ENCODE measurements around the gene PAX3. TPM values are rescaled to one million over a fixed set of nuclear protein-coding genes. Genes with fewer than 3 reads are reported as not detected.

The PAX3 gene
- total RNA-seq, 1 experiment from 2014 or later, result not detected

DNA sequence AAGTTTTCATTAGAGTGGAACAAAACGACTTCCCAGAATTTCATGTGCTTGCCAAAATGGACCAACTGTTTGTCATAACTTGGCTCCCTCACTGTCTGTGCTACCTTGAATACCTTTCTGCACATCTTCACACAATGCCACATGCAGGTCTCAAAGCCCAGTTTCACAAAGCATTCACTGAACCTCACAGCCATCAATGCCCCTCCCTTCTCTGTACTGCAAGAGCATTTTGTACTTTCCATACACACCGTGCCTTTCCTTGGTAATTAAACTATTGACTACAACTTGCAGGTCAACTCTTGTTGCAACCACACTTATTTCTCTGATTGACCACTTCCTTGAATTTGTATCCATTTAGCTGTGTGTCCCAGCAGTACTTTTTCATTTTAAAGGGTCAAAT is 50.5 kb downstream of the PAX3 start:
- intact Hi-C loops (cut with micrococcal nuclease; ENCODE audit: unreplicated experiment), result no loop called here
- POLR2A ChIA-PET (ENCODE audit: unreplicated experiment), result no interaction called here

GRCh38 chr2:222242532-222242931 is 56.3 kb downstream of the PAX3 start:
- no peaks in the 10 kb centered on the region for H3K4me1 ChIP-seq (replicated peaks; ENCODE audit: insufficient read depth)
- no peak for DNase-seq
- H3K9me3 ChIP-seq (ENCODE audit: insufficient read depth, low read depth), result no peaks in the 10 kb centered on the region
- ChIA-PET CTCF (no interaction called here), POLR2A (ENCODE audit: unreplicated experiment) (no interaction called here)
- H2AFZ ChIP-seq, result no peak overlapping the region
- no peaks in the 10 kb centered on the region for H3F3A ChIP-seq (ENCODE audit: insufficient read depth, low read depth)
- BruUV-seq (replicated peaks), result no TSS peak
- H3K27me3 ChIP-seq (ENCODE audit: insufficient read depth, low read depth), result peaks cover 81% of the 10 kb centered on the region
- no peaks in the 10 kb centered on the region for H3K36me3 ChIP-seq (ENCODE audit: low read depth)
- no peaks in the 10 kb centered on the region for H3K79me2 ChIP-seq (ENCODE audit: low read depth)
- H3K4me3 ChIP-seq, result no peak overlapping the region
- H4K20me1 ChIP-seq (ENCODE audit: insufficient read depth), result no peaks in the 10 kb centered on the region
- TF ChIP-seq EZH2 (IDR thresholded peaks at IDR 0.05; ENCODE audit: low read depth), result no peak
- TF ChIP-seq CTCF (conservative IDR thresholded peaks at IDR 0.05), result no peak
- H3K4me2 ChIP-seq, result no peak overlapping the region
- no peak overlapping the region for H3K27ac ChIP-seq
- H3K9me2 ChIP-seq (ENCODE audit: insufficient read depth), result no peaks in the 10 kb centered on the region
- intact Hi-C loops (cut with micrococcal nuclease; ENCODE audit: unreplicated experiment), result no loop called here

More for the DNA sequence above, 50.5 kb downstream of the PAX3 start:
- Histone ChIP-seq H3K4me3 (no peak overlapping the region), H3K9me3 (ENCODE audit: insufficient read depth, low read depth) (no peaks in the 10 kb centered on the region), H2AFZ (no peak overlapping the region), H3K4me1 (replicated peaks; ENCODE audit: insufficient read depth) (no peaks in the 10 kb centered on the region), H3K36me3 (ENCODE audit: low read depth) (no peaks in the 10 kb centered on the region), H3K27ac (no peak overlapping the region), H3K4me2 (no peak overlapping the region), H4K20me1 (ENCODE audit: insufficient read depth) (no peaks in the 10 kb centered on the region), H3F3A (ENCODE audit: insufficient read depth, low read depth) (no peaks in the 10 kb centered on the region), H3K27me3 (ENCODE audit: insufficient read depth, low read depth) (peaks cover 39% of the 10 kb centered on the region), H3K9me2 (ENCODE audit: insufficient read depth) (no peaks in the 10 kb centered on the region), H3K79me2 (ENCODE audit: low read depth) (no peaks in the 10 kb centered on the region)
- DNase-seq, result no peak
- no peak for TF ChIP-seq CTCF (conservative IDR thresholded peaks at IDR 0.05)
- TF ChIP-seq EZH2 (IDR thresholded peaks at IDR 0.05; ENCODE audit: low read depth), result no peak
- no TSS peak for BruUV-seq (replicated peaks)
- CTCF ChIA-PET, result no interaction called here

DNA sequence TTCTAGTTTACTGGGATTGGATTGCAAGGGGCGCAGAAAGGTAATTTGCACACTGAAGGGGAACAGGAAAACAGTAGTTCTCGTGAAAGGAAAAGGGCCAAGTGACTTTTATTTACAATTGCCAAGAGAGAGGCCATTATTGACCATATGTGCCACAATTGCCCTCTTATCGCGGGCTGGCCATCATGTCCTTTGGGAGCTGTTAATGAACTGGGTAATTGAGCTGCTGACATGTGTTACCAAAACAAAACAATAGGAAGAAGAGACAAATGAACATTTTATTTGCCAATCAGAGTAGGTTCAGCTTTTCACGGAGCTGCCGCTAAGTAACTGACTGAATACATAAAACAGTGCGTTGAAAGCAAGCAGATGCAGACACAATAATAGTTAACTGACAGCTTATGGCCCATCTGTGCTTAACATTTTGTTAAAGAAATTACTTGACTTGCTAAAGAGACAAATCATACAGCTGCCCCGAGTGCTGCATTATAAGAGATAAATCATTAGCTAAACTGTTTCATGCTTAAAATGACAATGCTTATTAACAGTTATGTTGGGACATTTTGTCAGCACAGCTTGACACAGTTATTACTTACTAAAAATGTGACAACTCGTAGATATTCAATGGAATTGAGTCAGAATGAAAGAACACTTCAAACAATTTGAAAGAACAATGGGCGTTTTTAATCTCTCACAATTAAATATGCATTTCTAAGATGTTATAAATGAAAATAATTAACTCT is 57.5 kb downstream of the PAX3 start:
- Histone ChIP-seq H3K4me2 (no peak overlapping the region), H3K27ac (no peak overlapping the region), H3K36me3 (ENCODE audit: low read depth) (no peaks in the 10 kb centered on the region), H4K20me1 (ENCODE audit: insufficient read depth) (no peaks in the 10 kb centered on the region), H3K4me3 (no peak overlapping the region), H3F3A (ENCODE audit: insufficient read depth, low read depth) (no peaks in the 10 kb centered on the region), H3K4me1 (replicated peaks; ENCODE audit: insufficient read depth) (no peaks in the 10 kb centered on the region), H3K9me2 (ENCODE audit: insufficient read depth) (no peaks in the 10 kb centered on the region), H2AFZ (no peak overlapping the region), H3K79me2 (ENCODE audit: low read depth) (no peaks in the 10 kb centered on the region), H3K27me3 (ENCODE audit: insufficient read depth, low read depth) (peaks cover 91% of the 10 kb centered on the region), H3K9me3 (ENCODE audit: insufficient read depth, low read depth) (no peaks in the 10 kb centered on the region)
- no peak for TF ChIP-seq EZH2 (IDR thresholded peaks at IDR 0.05; ENCODE audit: low read depth)
- TF ChIP-seq CTCF (conservative IDR thresholded peaks at IDR 0.05), result no peak
- ChIA-PET POLR2A (ENCODE audit: unreplicated experiment) (no interaction called here), CTCF (no interaction called here)
- intact Hi-C loops (cut with micrococcal nuclease; ENCODE audit: unreplicated experiment), result no loop called here
- DNase-seq, result no peak
- BruUV-seq (replicated peaks), result no TSS peak
